ENCODE results near the gene USP7. TPM values are rescaled to one million over a fixed set of nuclear protein-coding genes. Genes with fewer than 3 reads are reported as not detected.
A peak's percentile ranks its signal among the peaks of the same experiment; 100 is the strongest.

Gene USP7
- total RNA-seq, 1 donor from 2014 or later: 159 TPM

DNA sequence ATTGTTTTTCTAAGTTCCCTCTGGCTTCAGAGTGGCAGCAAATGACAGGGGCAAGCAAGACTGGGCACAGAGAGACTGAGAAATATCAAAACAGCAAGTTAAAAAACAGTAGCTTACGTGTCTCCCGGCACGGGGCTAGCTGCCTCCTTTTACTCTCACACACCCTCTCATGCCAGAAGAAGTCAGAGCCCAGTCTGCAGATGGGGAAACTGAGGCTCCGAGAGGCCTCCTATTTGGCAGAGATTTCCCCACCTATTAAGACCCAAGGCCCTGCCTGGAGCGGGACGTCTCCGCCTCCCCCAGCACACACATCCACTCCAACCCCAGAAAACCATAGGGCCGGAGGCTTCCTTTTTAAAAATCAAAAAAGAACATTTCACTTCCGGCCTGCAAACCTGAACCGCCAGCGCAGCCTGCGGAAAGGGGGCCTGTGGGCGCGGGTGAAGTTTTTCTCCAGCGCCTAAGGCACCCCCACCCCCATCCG is 95.7 kb downstream of the USP7 start:
- Mint-ChIP-seq H3K9me3 (ENCODE audit: low read depth) (no peaks in the 10 kb centered on the region), H3K27me3 (no peaks in the 10 kb centered on the region), H3K4me3 (ENCODE audit: low read depth) (peak overlapping the region; percentile 94), H3K4me1 (ENCODE audit: low read depth) (peaks cover 46% of the 10 kb centered on the region), H3K36me3 (ENCODE audit: insufficient read depth) (no peaks in the 10 kb centered on the region), H3K27ac (peak overlapping the region; percentile 93)
- TF ChIP-seq CTCF (IDR thresholded peaks at IDR 0.05; ENCODE audit: unreplicated experiment): no peak
- DNase-seq (ENCODE audit: low spot score, unreplicated experiment): no peak

DNA sequence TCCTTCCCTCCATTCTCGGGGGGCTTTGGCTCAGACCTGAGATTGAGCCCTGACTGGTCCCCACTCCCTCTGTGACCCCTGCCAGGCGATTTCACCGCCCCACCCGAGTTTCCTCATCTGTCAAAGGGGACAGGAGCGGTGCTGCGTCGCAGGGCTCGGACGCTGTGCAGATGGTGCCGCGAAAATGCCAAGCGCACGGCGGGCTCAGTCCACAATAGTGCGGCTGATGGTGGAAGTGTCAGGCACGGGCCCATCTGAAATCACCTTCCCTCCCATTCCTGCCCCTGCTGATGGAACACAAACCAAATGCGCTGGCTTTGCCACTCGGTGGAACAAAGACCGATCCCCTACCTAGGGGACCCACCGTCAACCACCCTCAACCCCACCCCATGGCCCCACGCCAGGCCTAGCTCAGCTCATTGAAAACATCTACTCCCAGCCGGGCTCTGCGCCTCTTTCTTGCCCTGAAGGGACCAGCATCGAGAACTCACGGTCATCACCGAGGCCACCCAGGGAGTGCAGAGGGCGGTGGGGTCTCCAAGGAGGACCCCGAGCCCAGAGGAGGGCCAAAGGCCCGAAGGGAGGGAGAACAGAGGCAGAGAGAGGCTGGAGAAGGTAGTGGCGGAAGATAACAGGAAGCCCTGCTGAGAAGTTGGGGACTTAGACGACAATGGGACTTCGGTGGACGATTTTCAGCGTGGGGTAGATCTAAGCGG is 96.3 kb downstream of the USP7 start:
- TF ChIP-seq CTCF (IDR thresholded peaks at IDR 0.05; ENCODE audit: unreplicated experiment): no peak
- Mint-ChIP-seq H3K27me3 (no peaks in the 10 kb centered on the region), H3K36me3 (ENCODE audit: insufficient read depth) (no peaks in the 10 kb centered on the region), H3K27ac (peak overlapping the region; percentile 93), H3K9me3 (ENCODE audit: low read depth) (no peaks in the 10 kb centered on the region), H3K4me3 (ENCODE audit: low read depth) (peak overlapping the region; percentile 94), H3K4me1 (ENCODE audit: low read depth) (peaks cover 50% of the 10 kb centered on the region)
- no peak for DNase-seq (ENCODE audit: low spot score, unreplicated experiment)

GRCh38 chr16:8866884-8867215 is 96.9 kb downstream of the USP7 start:
- no peak for DNase-seq (ENCODE audit: low spot score, unreplicated experiment)
- Mint-ChIP-seq H3K4me1 (ENCODE audit: low read depth) (peaks cover 53% of the 10 kb centered on the region), H3K27me3 (no peaks in the 10 kb centered on the region), H3K36me3 (ENCODE audit: insufficient read depth) (no peaks in the 10 kb centered on the region), H3K27ac (peak overlapping the region; percentile 93), H3K4me3 (ENCODE audit: low read depth) (peak overlapping the region; percentile 94), H3K9me3 (ENCODE audit: low read depth) (no peaks in the 10 kb centered on the region)
- TF ChIP-seq CTCF (IDR thresholded peaks at IDR 0.05; ENCODE audit: unreplicated experiment): no peak

DNA sequence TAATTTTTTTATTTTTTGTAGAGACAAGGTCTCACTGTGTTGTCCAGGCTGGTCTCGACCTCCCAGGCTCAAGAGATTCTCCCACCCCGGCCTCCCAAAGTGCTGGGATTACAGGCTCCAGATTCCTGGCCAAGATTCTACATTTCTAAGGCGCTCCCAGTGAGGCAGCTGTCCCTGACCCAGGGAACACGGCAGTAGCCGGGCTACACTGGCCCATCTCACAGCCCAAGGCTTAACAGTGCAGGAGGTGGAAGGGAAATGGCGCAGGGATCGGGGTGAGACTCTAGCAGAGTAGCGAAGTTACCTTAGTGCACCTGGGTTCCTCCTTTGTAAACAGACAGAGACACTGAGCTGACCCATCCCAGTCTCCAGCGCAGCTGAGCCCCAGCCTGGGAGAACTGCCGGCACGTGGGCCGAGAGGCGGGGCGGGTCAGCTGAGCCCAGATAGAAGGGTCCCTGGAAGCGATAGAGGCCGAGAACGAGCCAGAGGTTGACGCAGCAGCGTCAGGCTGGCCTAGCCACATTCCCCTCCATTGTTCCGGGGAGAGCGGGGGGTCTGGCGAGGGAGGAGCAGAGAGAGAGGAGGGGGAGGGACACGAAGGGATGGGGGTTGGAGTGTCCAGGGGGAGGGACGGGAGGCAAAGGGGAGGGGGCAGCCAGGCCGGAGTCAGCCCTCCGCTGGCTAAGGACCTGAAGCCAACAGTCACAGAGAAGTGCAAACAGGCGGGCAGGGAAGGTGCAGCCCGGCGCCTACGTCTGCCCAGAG is 97.4 kb downstream of the USP7 start:
- no peaks in the 10 kb centered on the region for H3K27me3 Mint-ChIP-seq
- peak; percentile 58 for DNase-seq (ENCODE audit: low spot score, unreplicated experiment)
- H3K4me3 Mint-ChIP-seq (ENCODE audit: low read depth): peak overlapping the region; percentile 94
- no peak for TF ChIP-seq CTCF (IDR thresholded peaks at IDR 0.05; ENCODE audit: unreplicated experiment)
- H3K9me3 Mint-ChIP-seq (ENCODE audit: low read depth): no peaks in the 10 kb centered on the region
- H3K4me1 Mint-ChIP-seq (ENCODE audit: low read depth): peaks cover 56% of the 10 kb centered on the region
- no peaks in the 10 kb centered on the region for H3K36me3 Mint-ChIP-seq (ENCODE audit: insufficient read depth)
- peak overlapping the region; percentile 93 for H3K27ac Mint-ChIP-seq

DNA sequence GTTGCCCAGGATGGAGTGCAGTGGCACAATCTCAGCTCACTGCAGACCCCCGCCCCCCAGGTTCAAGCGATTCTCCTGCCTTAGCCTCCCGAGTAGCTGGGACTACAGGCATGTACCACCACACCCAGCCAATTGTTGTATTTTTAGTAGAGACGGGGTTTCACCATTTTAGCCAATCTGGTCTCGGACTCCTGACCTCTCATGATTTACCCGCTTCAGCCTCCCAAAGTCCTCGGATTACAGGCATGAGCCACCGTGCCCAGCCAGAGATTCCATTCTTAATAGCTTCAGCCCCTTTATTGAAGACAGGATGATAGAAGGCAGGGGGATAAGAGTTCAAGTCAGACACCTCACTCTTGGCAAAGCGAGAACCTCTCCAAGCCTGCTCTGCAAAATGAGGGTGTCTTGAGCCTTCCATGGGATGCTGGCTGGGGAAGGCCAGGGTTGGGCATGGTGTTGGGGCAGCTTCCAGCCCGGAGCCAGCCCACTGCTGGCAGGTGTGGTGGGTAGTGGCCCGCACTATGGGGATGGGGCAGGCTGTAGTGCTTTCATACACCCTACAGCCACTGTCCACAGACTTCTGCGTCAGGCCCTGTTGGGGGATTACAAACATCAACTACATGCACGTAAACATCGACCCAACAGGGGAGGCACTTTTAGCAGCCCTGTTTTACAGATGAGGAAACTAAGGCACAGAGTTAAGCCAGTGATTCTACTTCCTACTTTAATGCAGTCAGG is 98.4 kb downstream of the USP7 start:
- no peaks in the 10 kb centered on the region for H3K36me3 Mint-ChIP-seq (ENCODE audit: insufficient read depth)
- no peak for TF ChIP-seq CTCF (IDR thresholded peaks at IDR 0.05; ENCODE audit: unreplicated experiment)
- peak overlapping the region; percentile 41 for H3K4me3 Mint-ChIP-seq (ENCODE audit: low read depth)
- no peak for DNase-seq (ENCODE audit: low spot score, unreplicated experiment)
- H3K27me3 Mint-ChIP-seq: no peaks in the 10 kb centered on the region
- H3K9me3 Mint-ChIP-seq (ENCODE audit: low read depth): no peaks in the 10 kb centered on the region
- H3K4me1 Mint-ChIP-seq (ENCODE audit: low read depth): peaks cover 58% of the 10 kb centered on the region
- H3K27ac Mint-ChIP-seq: peak overlapping the region; percentile 93

Data from progenitor cell of endocrine pancreas (in vitro differentiated cells).